A549 (cell line): ENCODE measurements around the gene SRD5A3.

Experiments used
- CEBPB ChIP-seq, 2 experiments: fragments of >200 bp in 1 of 2; sonication (Bioruptor Twin) in 1 of 2; formaldehyde crosslinking in 1 of 2; IDR thresholded peaks; 2 replicates each; pipeline ENCODE4 v1.6.1; 2012 to 2016
- CTCF ChIP-seq: fragments of >200 bp; sonication (Bioruptor Twin); formaldehyde crosslinking; IDR thresholded peaks from 3 replicates; pipeline ENCODE4 v1.5.1; 2016
- EHMT2 ChIP-seq: fragments of 200-600 bp; sonication (generic); IDR thresholded peaks from 2 replicates; pipeline ENCODE4 v1.6.1; 2016; ENCODE audit warnings: antibody characterized with exemption, low read depth, mild to moderate bottlenecking, moderate library complexity
- JUN ChIP-seq, 2 experiments: fragments of >200 bp; sonication (Bioruptor Twin); formaldehyde crosslinking; IDR thresholded peaks; 2 replicates in 1 of 2; 3 replicates in 1 of 2; pipeline ENCODE4 v1.6.1; 2016 to 2017
- KDM1A ChIP-seq: fragments of 200-600 bp; sonication (generic); IDR thresholded peaks from 2 replicates; pipeline ENCODE4 v1.6.1; 2016; ENCODE audit warnings: low read depth, mild to moderate bottlenecking
- MAZ ChIP-seq: fragments of 150-350 bp; IDR thresholded peaks from 2 replicates; pipeline ENCODE4 v1.6.1; 2014; ENCODE audit warnings: antibody characterized with exemption, low read depth, low read length, borderline replicate concordance
- NFE2L2 ChIP-seq: fragments of 150-350 bp; conservative IDR thresholded peaks from 2 replicates; pipeline ENCODE4 v1.6.1; 2014; ENCODE audit warnings: low read length
- PHF8 ChIP-seq: fragments of 200-600 bp; sonication (generic); IDR thresholded peaks from 2 replicates; pipeline ENCODE4 v1.6.1; 2016; ENCODE audit warnings: low read depth, mild to moderate bottlenecking, antibody characterized with exemption, moderate library complexity, borderline replicate concordance
- POLR2A ChIP-seq: IDR thresholded peaks from 2 replicates; pipeline ENCODE4 v1.6.1; 2012; ENCODE audit warnings: mild to moderate bottlenecking, low read length
- REST ChIP-seq: fragments of 200-600 bp; sonication (generic); IDR thresholded peaks from 2 replicates; pipeline ENCODE4 v1.6.1; 2016; ENCODE audit warnings: antibody characterized with exemption, mild to moderate bottlenecking, moderate library complexity
- RFX5 ChIP-seq: fragments of 450-650 bp; IDR thresholded peaks from 2 replicates; pipeline ENCODE4 v1.7.1; 2014; ENCODE audit warnings: antibody characterized with exemption, mild to moderate bottlenecking, moderate library complexity
- TP53 ChIP-seq: fragments of 250-450 bp; sonication (Bioruptor Pico); IDR thresholded peaks from 2 replicates; pipeline ENCODE4 v1.5.0; 2021; ENCODE audit warnings: mild to moderate bottlenecking, moderate library complexity

GRCh38 chr4:55323375-55323774, 22.7 kb upstream of the SRD5A3 start:
- TF ChIP-seq EHMT2 (no peak), JUN (IDR thresholded peaks at IDR 0.05) (no peak), CTCF (no peak), CEBPB (IDR thresholded peaks at IDR 0.05) (no peak), TP53 (no peak), KDM1A (no peak), MAZ (no peak), PHF8 (no peak), REST (no peak), POLR2A (no peak), RFX5 (no peak), NFE2L2 (no peak)
